Skeletal muscle tissue (tissue), 4 donors: ENCODE data around the gene RETREG2. TPM values are rescaled to one million over a fixed set of nuclear protein-coding genes. Genes with fewer than 3 reads are reported as not detected.

Experiments
- H3K27ac ChIP-seq: one replicate; pipeline ENCODE4 v1.7.0; 2013; ENCODE audit warnings: mild to moderate bottlenecking, low read depth, low read length, inconsistent platforms
- H3K27me3 ChIP-seq, 3 donors: one replicate each; pipeline ENCODE4 v1.7.0; 2013; ENCODE audit warnings: low read length in 3 of 3; ENCODE audit not compliant: control insufficient read depth in 3 of 3, insufficient read depth in 3 of 3
- H3K36me3 ChIP-seq, 3 donors: one replicate each; pipeline ENCODE4 v1.7.0; 2013; ENCODE audit warnings: low read length in 3 of 3; ENCODE audit not compliant: control insufficient read depth in 3 of 3, insufficient read depth in 3 of 3
- H3K4me1 ChIP-seq, 3 donors: one replicate each; pipeline ENCODE4 v1.7.0; 2013; ENCODE audit warnings: low read length in 3 of 3, mild to moderate bottlenecking in 3 of 3; ENCODE audit not compliant: control insufficient read depth in 3 of 3, insufficient read depth in 3 of 3
- H3K4me3 ChIP-seq, 3 donors: one replicate each; pipeline ENCODE4 v1.7.0; 2013; ENCODE audit warnings: low read length in 3 of 3
- H3K9ac ChIP-seq, 3 donors: one replicate each; pipeline ENCODE4 v1.7.0; 2013; ENCODE audit warnings: low read length in 3 of 3, mild to moderate bottlenecking in 3 of 3, moderate library complexity in 2 of 3, low read depth in 1 of 3
- H3K9me3 ChIP-seq, 3 donors: one replicate each; pipeline ENCODE4 v1.7.0; 2013; ENCODE audit warnings: low read length in 3 of 3; ENCODE audit not compliant: control insufficient read depth in 3 of 3
- total RNA-seq: library from RNA; depleted of rRNA; stranded (reverse); fragments of >200 nt; gene quantifications from one replicate; pipeline ENCODE4 v1.2.3, GENCODE V29; 2014
- donor health status: Osteomylitis.

The RETREG2 gene
- 35.5 TPM for total RNA-seq

GRCh38 chr2:219177552-219178376 is at the start of gene RETREG2:
Gene RETREG2, plus strand, starts transcription at chr2:219178275. Its CDS starts 78 bp downstream, at chr2:219178353.
- Histone ChIP-seq H3K36me3 (peaks cover 55 to 63% (median 57%) of the 10 kb centered on the region in 3 donors), H3K27ac (peak within 1 kb of the TSS; percentile 99), H3K4me1 (peaks cover 27 to 36% (median 28%) of the 10 kb centered on the region in 3 donors), H3K4me3 (peak within 1 kb of the TSS; percentile 84 to 98 (median 96)), H3K9ac (peak within 1 kb of the TSS; percentile 99), H3K27me3 (no peaks in the 10 kb centered on the region), H3K9me3 (no peaks in the 10 kb centered on the region)

GRCh38 chr2:219128396-219128795 is 49.7 kb upstream of the RETREG2 start:
- Histone ChIP-seq H3K9me3 (no peaks in the 10 kb centered on the region), H3K27ac (no peak overlapping the region), H3K36me3 (no peaks in the 10 kb centered on the region), H3K4me1 (peaks cover 0 to 7% (median 7%) of the 10 kb centered on the region in 3 donors), H3K27me3 (no peaks in the 10 kb centered on the region), H3K9ac (no peak overlapping the region), H3K4me3 (no peak overlapping the region)

DNA sequence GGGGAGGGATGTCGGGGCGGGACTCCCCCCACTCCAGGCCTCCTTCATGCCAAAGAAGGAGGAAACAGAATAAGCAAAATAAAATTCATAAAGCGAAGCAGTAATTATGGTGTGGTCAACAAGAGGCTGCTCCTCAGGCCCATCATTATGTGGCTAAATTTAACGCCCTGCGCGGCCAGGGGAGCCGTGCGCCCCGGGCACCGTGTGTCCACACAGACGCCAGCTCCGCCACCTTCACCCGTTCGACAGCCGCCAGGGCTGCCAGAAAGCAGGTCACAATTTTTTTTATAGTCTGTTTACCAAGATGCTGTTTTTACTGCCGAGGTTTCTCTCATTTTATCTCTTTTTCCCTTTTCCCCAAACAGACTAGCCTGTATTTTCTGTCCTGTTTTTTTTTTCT is 48.5 kb upstream of the RETREG2 start:
- peaks cover 0 to 7% (median 7%) of the 10 kb centered on the region in 3 donors for H3K4me1 ChIP-seq
- no peaks in the 10 kb centered on the region for H3K27me3 ChIP-seq
- H3K9ac ChIP-seq = no peak overlapping the region
- no peaks in the 10 kb centered on the region for H3K9me3 ChIP-seq
- H3K4me3 ChIP-seq = no peak overlapping the region
- H3K27ac ChIP-seq = no peak overlapping the region
- no peaks in the 10 kb centered on the region for H3K36me3 ChIP-seq

GRCh38 chr2:219131327-219131726 is 46.7 kb upstream of the RETREG2 start:
- Histone ChIP-seq H3K4me3 (no peak overlapping the region), H3K27ac (no peak overlapping the region), H3K27me3 (no peaks in the 10 kb centered on the region), H3K9me3 (no peaks in the 10 kb centered on the region), H3K36me3 (no peaks in the 10 kb centered on the region), H3K9ac (no peak overlapping the region), H3K4me1 (no peaks in the 10 kb centered on the region)

- H3K4me3 ChIP-seq = no peak overlapping the region
- H3K27me3 ChIP-seq = no peaks in the 10 kb centered on the region
- H3K27ac ChIP-seq = no peak overlapping the region
- H3K9ac ChIP-seq = no peak overlapping the region
- H3K4me1 ChIP-seq = no peaks in the 10 kb centered on the region
- no peaks in the 10 kb centered on the region for H3K36me3 ChIP-seq
- H3K9me3 ChIP-seq = no peaks in the 10 kb centered on the region
Observed at GRCh38 chr2:219131744-219132143, 46.3 kb upstream of the RETREG2 start.

- no peaks in the 10 kb centered on the region for H3K4me1 ChIP-seq
- no peak overlapping the region for H3K4me3 ChIP-seq
- H3K27ac ChIP-seq = no peak overlapping the region
- no peaks in the 10 kb centered on the region for H3K9me3 ChIP-seq
- no peak overlapping the region for H3K9ac ChIP-seq
- no peaks in the 10 kb centered on the region for H3K27me3 ChIP-seq
- H3K36me3 ChIP-seq = no peaks in the 10 kb centered on the region
Observed at GRCh38 chr2:219133976-219134375, 44.1 kb upstream of the RETREG2 start.

DNA sequence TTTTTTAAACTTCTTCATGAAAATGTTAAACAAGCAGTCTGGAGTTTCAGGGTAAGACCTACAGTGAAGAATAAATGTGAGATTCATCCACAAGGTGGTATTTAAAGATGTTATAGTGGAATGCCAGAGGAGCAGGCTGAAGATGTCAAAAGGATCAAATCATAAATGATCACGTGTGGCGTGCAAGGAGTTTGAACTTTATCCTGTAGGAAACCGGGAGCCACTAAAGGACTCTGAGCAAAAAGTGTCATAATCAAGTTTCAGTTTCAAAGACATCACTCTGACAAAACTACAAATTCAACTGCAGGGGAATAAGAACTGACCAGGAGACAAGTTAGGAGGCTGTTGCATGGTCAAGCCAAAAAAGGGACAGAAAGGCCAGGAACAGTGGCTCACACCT is 37.4 kb upstream of the RETREG2 start:
- H3K9ac ChIP-seq = no peak overlapping the region
- H3K9me3 ChIP-seq = no peaks in the 10 kb centered on the region
- H3K27me3 ChIP-seq = no peaks in the 10 kb centered on the region
- no peaks in the 10 kb centered on the region for H3K4me1 ChIP-seq
- no peak overlapping the region for H3K27ac ChIP-seq
- H3K36me3 ChIP-seq = peaks cover 2 to 22% (median 18%) of the 10 kb centered on the region in 3 donors
- H3K4me3 ChIP-seq = no peak overlapping the region

- H3K9ac ChIP-seq = no peak overlapping the region
- H3K36me3 ChIP-seq = peaks cover 5 to 37% (median 34%) of the 10 kb centered on the region in 3 donors
- H3K4me3 ChIP-seq = no peak overlapping the region
Observed at GRCh38 chr2:219142329-219142728, 35.7 kb upstream of the RETREG2 start.

DNA sequence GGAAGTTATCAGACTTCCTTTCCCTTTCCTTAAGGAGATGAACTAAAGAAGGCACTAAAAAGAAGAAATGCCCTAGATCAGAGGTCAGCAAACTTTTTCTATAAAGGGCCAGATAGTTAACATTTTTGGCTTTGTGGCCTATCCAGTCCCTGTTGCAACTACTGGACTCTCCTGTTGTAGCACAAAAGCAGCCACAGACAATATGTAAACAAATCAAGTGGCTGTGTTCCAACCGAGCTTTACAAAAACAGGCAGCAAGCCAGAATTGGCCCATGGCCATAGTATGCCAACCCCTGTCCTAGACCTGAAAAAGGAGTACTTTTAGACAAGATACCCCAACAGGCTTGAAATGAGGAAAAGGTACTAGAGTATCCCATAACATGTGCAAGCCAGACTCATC is 28.4 kb upstream of the RETREG2 start:
- no peaks in the 10 kb centered on the region for H3K27me3 ChIP-seq
- no peak overlapping the region for H3K4me3 ChIP-seq
- no peak overlapping the region for H3K9ac ChIP-seq
- no peaks in the 10 kb centered on the region for H3K4me1 ChIP-seq
- no peak overlapping the region for H3K27ac ChIP-seq
- no peaks in the 10 kb centered on the region for H3K9me3 ChIP-seq
- peaks cover 5 to 40% (median 37%) of the 10 kb centered on the region in 3 donors for H3K36me3 ChIP-seq

More at GRCh38 chr2:219142329-219142728, 35.7 kb upstream of the RETREG2 start:
- H3K4me1 ChIP-seq = no peaks in the 10 kb centered on the region
- H3K27ac ChIP-seq = no peak overlapping the region
- H3K27me3 ChIP-seq = no peaks in the 10 kb centered on the region
- H3K9me3 ChIP-seq = no peaks in the 10 kb centered on the region

- no peaks in the 10 kb centered on the region for H3K27me3 ChIP-seq
- peaks cover 6 to 28% (median 28%) of the 10 kb centered on the region in 3 donors for H3K36me3 ChIP-seq
- no peak overlapping the region for H3K27ac ChIP-seq
- H3K9me3 ChIP-seq = no peaks in the 10 kb centered on the region
- H3K9ac ChIP-seq = no peak overlapping the region
- H3K4me3 ChIP-seq = no peak overlapping the region
- H3K4me1 ChIP-seq = peaks cover 5 to 6% (median 6%) of the 10 kb centered on the region in 3 donors
Observed at GRCh38 chr2:219155054-219155644, 22.9 kb upstream of the RETREG2 start.
